Caco-2 (cell line): ENCODE data around the gene C1orf21. TPM values are rescaled to one million over a fixed set of nuclear protein-coding genes. Genes with fewer than 3 reads are reported as not detected.

ENCODE experiments used
- BruUV-seq: library from RNA; stranded (reverse); fragments of 400-500 nt; replicated peaks from 2 replicates; lab custom pipeline; 2021; lab: Mats Ljungman, UMichigan
- CTCF ChIA-PET: fragments of 300-600 bp; sonication (Branson Sonifier 250); formaldehyde crosslinking; loops from one replicate; lab custom pipeline; 2022; ENCODE audit warnings: antibody characterized with exemption; lab: Charles Lee
- POLR2A ChIA-PET: fragments of 300-600 bp; sonication (Branson Sonifier 250); formaldehyde crosslinking; loops from one replicate; lab custom pipeline; 2022; ENCODE audit warnings: antibody characterized with exemption; lab: Charles Lee
- DNase-seq, 2 experiments: peaks; one replicate each; pipeline versions ENCODE4 v3.0.0 to v3.0.0-alpha.2; 2020 to 2022
- H3K27me3 ChIP-seq: replicated peaks from 2 replicates; pipeline ENCODE4 v1.6.0; 2011; ENCODE audit warnings: low read length; ENCODE audit not compliant: control insufficient read depth, insufficient read depth
- H3K36me3 ChIP-seq: 2 replicates; pipeline ENCODE4 v1.5.1; 2011; ENCODE audit warnings: low read length; ENCODE audit not compliant: control insufficient read depth, insufficient read depth
- H3K4me1 ChIP-seq: fragments of 250-450 bp; sonication (Bioruptor Pico); 2 replicates; pipeline ENCODE4 v1.5.1; 2020; ENCODE audit warnings: mild to moderate bottlenecking
- H3K4me3 ChIP-seq: 2 replicates; pipeline ENCODE4 v1.5.1; 2011; ENCODE audit warnings: low read depth, mild to moderate bottlenecking, control low read depth, low read length
- H3K9me3 ChIP-seq: fragments of 250-450 bp; sonication (Bioruptor Pico); 2 replicates; pipeline ENCODE4 v1.5.1; 2020; ENCODE audit warnings: mild to moderate bottlenecking, moderate library complexity
- H3K27ac Mint-ChIP-seq: one replicate; pipeline ENCODE4 v1.8.0; 2022; ENCODE audit warnings: mixed read lengths; ENCODE audit not compliant: unreplicated experiment
- H3K27me3 Mint-ChIP-seq: one replicate; pipeline ENCODE4 v1.8.0; 2022; ENCODE audit warnings: mixed read lengths; ENCODE audit not compliant: insufficient read depth, unreplicated experiment
- H3K36me3 Mint-ChIP-seq: one replicate; pipeline ENCODE4 v1.8.0; 2022; ENCODE audit warnings: mild to moderate bottlenecking, mixed read lengths; ENCODE audit not compliant: insufficient read depth, unreplicated experiment
- H3K4me1 Mint-ChIP-seq: one replicate; pipeline ENCODE4 v1.8.0; 2022; ENCODE audit warnings: low read depth, mixed read lengths; ENCODE audit not compliant: unreplicated experiment
- H3K4me3 Mint-ChIP-seq: one replicate; pipeline ENCODE4 v1.8.0; 2022; ENCODE audit warnings: mild to moderate bottlenecking, moderate library complexity, mixed read lengths; ENCODE audit not compliant: unreplicated experiment
- H3K9me3 Mint-ChIP-seq: one replicate; pipeline ENCODE4 v1.8.0; 2022; ENCODE audit warnings: mixed read lengths; ENCODE audit not compliant: unreplicated experiment
- intact Hi-C: fragments of 100-400 bp; cut with micrococcal nuclease; formaldehyde crosslinking; loops from one replicate; pipeline ENCODE4 v1.10.0; 2022; ENCODE audit not compliant: unreplicated experiment
- total RNA-seq: library from RNA; stranded (reverse); gene quantifications from 2 replicates; pipeline ENCODE4 v1.2.3, GENCODE V29; 2022
- TF ChIP-seq, protein P1 (sequence below), 2 experiments: fragments of 200-600 bp in 1 of 2; IDR thresholded peaks; 1 replicate in 1 of 2; 2 replicates in 1 of 2; pipeline versions ENCODE4 v1.5.1 to v1.8.0; 2011 to 2022; ENCODE audit warnings: antibody characterized with exemption in 1 of 2, control low read depth in 1 of 2, inconsistent platforms in 1 of 2, low read depth in 1 of 2, low read length in 1 of 2, mild to moderate bottlenecking in 1 of 2, moderate library complexity in 1 of 2; ENCODE audit not compliant: insufficient read depth in 1 of 2, severe bottlenecking in 1 of 2, unreplicated experiment in 1 of 2

Gene C1orf21
- total RNA-seq, 1 experiment from 2014 or later = 0.82 TPM

DNA sequence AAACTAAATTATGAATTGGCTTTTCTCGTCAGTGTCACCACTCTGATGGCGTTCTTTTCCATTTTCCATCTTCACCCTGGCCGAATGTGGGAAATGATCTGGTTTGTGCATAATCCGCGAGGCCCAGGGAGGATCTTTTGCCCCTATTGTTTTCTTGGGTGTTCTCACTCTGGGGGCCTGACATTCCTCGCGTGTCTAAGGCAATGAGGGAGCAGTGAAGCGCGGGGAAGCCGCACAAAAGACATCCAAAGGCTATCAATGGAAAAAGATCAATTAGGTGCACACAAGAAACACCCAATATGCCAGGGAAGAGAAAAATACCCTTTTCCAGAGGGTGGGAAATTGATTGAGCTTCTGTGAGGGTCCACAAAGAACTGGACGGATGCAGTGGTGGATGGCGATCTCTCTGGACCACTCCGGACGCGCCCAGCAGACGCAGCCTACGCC is 941 bp upstream of the C1orf21 start:
- Histone ChIP-seq H3K4me1 (peaks cover 4% of the 10 kb centered on the region; the same call in 1 of the 2 replicates), H3K4me3 (peak overlapping the region; percentile 62), H3K36me3 (no peaks in the 10 kb centered on the region), H3K9me3 (no peaks in the 10 kb centered on the region), H3K27me3 (no peaks in the 10 kb centered on the region; the same call in 1 of the 2 replicates)
- H3K4me1 Mint-ChIP-seq = peaks cover 7% of the 10 kb centered on the region
- ChIA-PET CTCF (no interaction called here), POLR2A (no interaction called here)
- DNase-seq = no peak
- TF ChIP-seq, protein P1, sequence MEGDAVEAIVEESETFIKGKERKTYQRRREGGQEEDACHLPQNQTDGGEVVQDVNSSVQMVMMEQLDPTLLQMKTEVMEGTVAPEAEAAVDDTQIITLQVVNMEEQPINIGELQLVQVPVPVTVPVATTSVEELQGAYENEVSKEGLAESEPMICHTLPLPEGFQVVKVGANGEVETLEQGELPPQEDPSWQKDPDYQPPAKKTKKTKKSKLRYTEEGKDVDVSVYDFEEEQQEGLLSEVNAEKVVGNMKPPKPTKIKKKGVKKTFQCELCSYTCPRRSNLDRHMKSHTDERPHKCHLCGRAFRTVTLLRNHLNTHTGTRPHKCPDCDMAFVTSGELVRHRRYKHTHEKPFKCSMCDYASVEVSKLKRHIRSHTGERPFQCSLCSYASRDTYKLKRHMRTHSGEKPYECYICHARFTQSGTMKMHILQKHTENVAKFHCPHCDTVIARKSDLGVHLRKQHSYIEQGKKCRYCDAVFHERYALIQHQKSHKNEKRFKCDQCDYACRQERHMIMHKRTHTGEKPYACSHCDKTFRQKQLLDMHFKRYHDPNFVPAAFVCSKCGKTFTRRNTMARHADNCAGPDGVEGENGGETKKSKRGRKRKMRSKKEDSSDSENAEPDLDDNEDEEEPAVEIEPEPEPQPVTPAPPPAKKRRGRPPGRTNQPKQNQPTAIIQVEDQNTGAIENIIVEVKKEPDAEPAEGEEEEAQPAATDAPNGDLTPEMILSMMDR (IDR thresholded peaks at IDR 0.05; ENCODE audit: insufficient read depth in 1 of 2, low read depth in 1 of 2, low read length in 1 of 2, severe bottlenecking in 1 of 2, unreplicated experiment in 1 of 2) = no peak
- intact Hi-C loops = no loop called here
- no peaks in the 10 kb centered on the region for H3K9me3 Mint-ChIP-seq
- no TSS peak for BruUV-seq
- peaks cover 6% of the 10 kb centered on the region for H3K36me3 Mint-ChIP-seq
- H3K27me3 Mint-ChIP-seq = peaks cover 42% of the 10 kb centered on the region
- peak overlapping the region; percentile 76 for H3K4me3 Mint-ChIP-seq
- no peak overlapping the region for H3K27ac Mint-ChIP-seq

DNA sequence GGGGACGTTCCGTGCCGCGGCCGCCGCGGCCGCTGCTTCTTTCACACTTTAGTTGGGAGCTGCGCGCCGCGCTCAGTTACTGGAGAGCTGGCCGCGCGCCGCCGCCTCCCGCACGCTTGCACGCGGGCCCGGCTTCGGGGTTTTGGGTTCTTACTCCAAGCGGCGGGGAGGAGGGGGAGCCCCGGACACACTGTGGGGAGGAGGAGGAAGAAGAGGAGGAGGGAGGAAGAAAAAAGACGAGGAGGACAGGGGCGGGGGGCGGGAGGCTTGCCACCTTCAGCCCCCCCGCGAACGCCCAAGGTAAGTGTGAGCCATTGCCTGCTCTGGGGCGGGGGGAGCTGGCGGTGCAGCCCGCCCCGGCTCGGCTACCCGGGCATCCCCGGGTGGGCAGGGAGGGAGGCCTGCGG is 243 bp downstream of the C1orf21 start:
- H3K4me1 Mint-ChIP-seq = peaks cover 7% of the 10 kb centered on the region
- intact Hi-C loops = no loop called here

DNA sequence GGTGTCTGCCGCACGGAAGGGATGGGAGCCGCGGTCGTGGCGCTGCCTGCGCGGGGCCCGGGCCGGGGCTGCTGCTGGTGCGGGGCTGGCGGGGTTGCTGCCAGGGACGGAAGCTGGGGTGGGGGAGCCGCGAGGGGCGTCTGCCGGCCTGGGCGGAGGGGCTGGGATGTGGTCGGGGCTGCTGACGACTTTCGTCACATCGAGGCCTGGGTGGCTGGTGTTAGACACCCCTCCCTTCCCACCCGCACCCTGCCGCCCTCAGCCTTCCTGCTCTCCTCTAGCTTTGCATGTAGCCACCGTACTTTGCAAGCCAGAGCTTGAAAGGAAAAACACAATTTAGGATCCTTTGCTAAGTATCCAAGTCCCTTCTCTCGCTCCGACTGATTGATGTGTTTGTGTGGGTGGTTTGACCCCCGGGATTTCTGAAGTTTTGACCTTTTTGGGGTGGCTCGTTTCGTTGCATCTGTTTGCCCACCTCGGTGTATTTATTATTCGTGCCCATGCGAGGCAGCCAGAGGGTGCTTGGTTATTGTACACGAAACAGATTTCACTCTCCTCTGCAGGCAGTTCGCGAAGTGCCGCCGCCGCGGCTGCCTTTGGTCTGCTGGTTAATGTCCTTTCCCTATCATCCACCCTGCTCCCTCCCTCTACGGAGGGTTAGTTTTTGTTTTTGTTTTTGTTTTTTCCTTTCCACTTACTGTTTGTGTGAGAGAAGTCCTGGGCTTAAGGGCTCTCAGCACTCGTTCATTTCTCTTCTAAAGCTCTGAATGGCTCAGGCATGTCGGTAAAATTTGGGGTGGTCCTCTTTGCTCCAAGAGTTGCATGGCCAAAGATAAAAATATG is 868 bp downstream of the C1orf21 start:
- CTCF ChIA-PET = interaction anchor here (0.5 to 1.0 kb wide), 5 partner anchors 12 to 915 kb away, joined by 3 to 9 read pairs (median 3); partner anchors contain the start of gene SMG7

More for the DNA sequence above, 243 bp downstream of the C1orf21 start:
- Mint-ChIP-seq H3K27ac (no peak overlapping the region), H3K4me3 (peak overlapping the region; percentile 76), H3K36me3 (peaks cover 6% of the 10 kb centered on the region), H3K27me3 (peaks cover 40% of the 10 kb centered on the region), H3K9me3 (no peaks in the 10 kb centered on the region)
- DNase-seq = no peak
- CTCF ChIA-PET = interaction anchor here (0.5 to 1.0 kb wide), 8 partner anchors 12 to 915 kb away, joined by 3 to 9 read pairs (median 4); partner anchors contain the start of gene SMG7
- H3K27me3 ChIP-seq = no peaks in the 10 kb centered on the region; the same call in 1 of the 2 replicates
- no peaks in the 10 kb centered on the region for H3K9me3 ChIP-seq
- peak overlapping the region; percentile 62 for H3K4me3 ChIP-seq
- peaks cover 4% of the 10 kb centered on the region; the same call in 1 of the 2 replicates for H3K4me1 ChIP-seq
- TF ChIP-seq, protein P1 (IDR thresholded peaks at IDR 0.05; ENCODE audit: insufficient read depth in 1 of 2, low read depth in 1 of 2, low read length in 1 of 2, severe bottlenecking in 1 of 2, unreplicated experiment in 1 of 2) = no peak
- BruUV-seq = no TSS peak
- H3K36me3 ChIP-seq = no peaks in the 10 kb centered on the region
- POLR2A ChIA-PET = interaction anchor here (0.6 to 0.7 kb wide), 2 partner anchors 196 to 305 kb away, joined by 3 read pairs; no protein-coding TSS in a partner anchor

More for the DNA sequence above, 868 bp downstream of the C1orf21 start:
- H3K9me3 ChIP-seq = no peaks in the 10 kb centered on the region
- H3K4me3 ChIP-seq = peak overlapping the region; percentile 62
- intact Hi-C loops = no loop called here
- Mint-ChIP-seq H3K4me1 (peaks cover 7% of the 10 kb centered on the region), H3K9me3 (no peaks in the 10 kb centered on the region), H3K4me3 (peak overlapping the region; percentile 76), H3K36me3 (peaks cover 6% of the 10 kb centered on the region), H3K27me3 (peaks cover 40% of the 10 kb centered on the region), H3K27ac (no peak overlapping the region)
- TF ChIP-seq, protein P1 (IDR thresholded peaks at IDR 0.05; ENCODE audit: insufficient read depth in 1 of 2, low read depth in 1 of 2, low read length in 1 of 2, severe bottlenecking in 1 of 2, unreplicated experiment in 1 of 2) = no peak
- H3K27me3 ChIP-seq = no peaks in the 10 kb centered on the region; the same call in 1 of the 2 replicates
- no peaks in the 10 kb centered on the region for H3K36me3 ChIP-seq
- no TSS peak for BruUV-seq
- peaks cover 4% of the 10 kb centered on the region; the same call in 1 of the 2 replicates for H3K4me1 ChIP-seq
- POLR2A ChIA-PET = no interaction called here
- peak in 1 of 2 experiments; percentile 8 for DNase-seq
